Prostate gland (tissue), 2 donors: Measurements from ENCODE around the gene EEF1AKMT1.

Source experiments
- CTCF ChIP-seq, 4 experiments: fragments of 200-600 bp in 2 of 4; fragments of 450-650 bp in 2 of 4; sonication (generic) in 2 of 4; IDR thresholded peaks; 1 replicate in 3 of 4; 2 replicates in 1 of 4; pipeline ENCODE4 v1.5.1; 2016 to 2019; ENCODE audit warnings: antibody characterized with exemption in 4 of 4, mild to moderate bottlenecking in 2 of 4, moderate library complexity in 2 of 4
- POLR2A ChIP-seq: fragments of 450-650 bp; IDR thresholded peaks from one replicate; pipeline ENCODE4 v1.6.1; 2016; ENCODE audit warnings: antibody characterized with exemption, mild to moderate bottlenecking
- POLR2AphosphoS5 ChIP-seq: sonication (generic); formaldehyde crosslinking; IDR thresholded peaks from one replicate; pipeline ENCODE4 v1.6.1; 2017; ENCODE audit warnings: antibody characterized with exemption

GRCh38 chr13:20796791-20797508 is 23.2 kb upstream of the EEF1AKMT1 start:
- TF ChIP-seq CTCF (IDR thresholded peaks at IDR 0.05) (no peak), POLR2A (no peak), POLR2AphosphoS5 (no peak)
